NCI-H345 treated with DMSO at 0.1 percent for 48 hours (cell line): Measurements from ENCODE around the gene PPP4R3A.
"Not testable (repeated sequence)": the region's sequence is repeated elsewhere in the genome, so short reads cannot be mapped to it uniquely, and the experiment has no call there.

Experiments used
- DNase-seq: peaks from one replicate; lab custom pipeline; 2025; ENCODE audit not compliant: unreplicated experiment; lab: John Stamatoyannopoulos, UW

PPP4R3A gene

GRCh38 chr14:91506226-91506625 is 3.9 kb downstream of the PPP4R3A start:
- no peak for DNase-seq

DNA sequence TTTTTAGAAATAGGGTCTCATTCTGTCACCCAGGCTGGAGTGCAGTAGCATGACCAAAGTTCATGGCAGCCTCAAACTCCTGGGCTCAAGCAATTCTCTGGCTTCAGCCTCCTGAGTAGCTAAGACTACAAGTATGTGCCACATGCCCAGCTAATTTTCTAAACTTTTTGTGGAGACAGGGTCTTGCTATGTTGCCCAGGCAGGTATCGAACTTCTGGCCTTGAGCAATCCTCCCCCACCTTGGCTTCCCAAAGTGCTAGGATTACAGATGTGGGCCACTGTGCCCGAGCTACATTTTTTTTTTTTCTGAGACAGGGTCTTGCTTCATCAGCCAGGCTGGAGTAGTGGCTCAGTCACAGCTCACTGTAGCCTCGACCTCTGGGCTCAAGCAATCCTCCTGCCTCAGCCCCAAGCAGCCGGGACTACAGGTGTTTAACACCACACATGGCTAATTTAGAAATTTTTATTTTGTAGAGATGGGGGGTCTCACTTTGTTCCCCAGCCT is 7.1 kb downstream of the PPP4R3A start:
- no peak for DNase-seq

GRCh38 chr14:91501951-91502930 is 7.9 kb downstream of the PPP4R3A start:
- DNase-seq, result no peak

DNA sequence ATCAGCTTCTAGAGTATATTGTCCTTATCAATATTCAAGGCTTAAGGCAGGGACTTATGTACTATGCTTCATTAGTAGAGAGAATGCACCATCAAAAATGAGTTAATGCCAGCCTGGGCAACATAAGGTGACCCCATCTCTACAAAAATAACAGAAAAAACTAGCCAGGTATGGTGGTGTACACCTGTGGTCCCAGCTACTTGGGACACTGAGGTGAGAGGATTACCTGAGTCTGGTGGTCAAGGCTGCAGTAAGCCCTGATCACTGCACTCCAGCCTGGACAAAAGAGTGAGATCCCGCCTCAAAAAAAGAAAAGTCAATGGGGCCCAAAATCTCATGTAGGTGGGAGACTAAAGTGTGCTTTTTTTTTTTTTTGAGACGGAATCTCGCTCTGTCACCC is 8.8 kb downstream of the PPP4R3A start:
- no peak for DNase-seq

DNA sequence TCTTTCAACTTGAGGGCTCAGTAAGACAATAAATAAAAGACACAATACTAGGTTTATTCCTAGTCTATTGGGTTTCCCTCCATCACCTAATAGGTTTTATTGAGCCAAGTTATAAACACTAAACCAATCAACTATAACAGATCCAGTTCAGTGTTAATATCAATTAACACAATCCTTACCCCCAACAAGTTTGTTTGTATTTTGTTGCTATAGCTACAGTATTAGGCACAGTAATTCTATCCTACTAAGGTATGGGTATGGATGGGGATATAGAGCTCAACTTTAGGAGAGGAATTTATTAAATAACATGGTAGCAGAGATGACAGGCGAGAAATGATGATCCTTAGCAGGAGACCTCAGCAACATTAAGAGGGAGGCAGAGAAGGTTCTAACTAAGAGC is 13.3 kb downstream of the PPP4R3A start:
- no peak for DNase-seq

- DNase-seq, result not testable (repeated sequence)
Observed at GRCh38 chr14:91494392-91495065, 15.6 kb downstream of the PPP4R3A start.

DNA sequence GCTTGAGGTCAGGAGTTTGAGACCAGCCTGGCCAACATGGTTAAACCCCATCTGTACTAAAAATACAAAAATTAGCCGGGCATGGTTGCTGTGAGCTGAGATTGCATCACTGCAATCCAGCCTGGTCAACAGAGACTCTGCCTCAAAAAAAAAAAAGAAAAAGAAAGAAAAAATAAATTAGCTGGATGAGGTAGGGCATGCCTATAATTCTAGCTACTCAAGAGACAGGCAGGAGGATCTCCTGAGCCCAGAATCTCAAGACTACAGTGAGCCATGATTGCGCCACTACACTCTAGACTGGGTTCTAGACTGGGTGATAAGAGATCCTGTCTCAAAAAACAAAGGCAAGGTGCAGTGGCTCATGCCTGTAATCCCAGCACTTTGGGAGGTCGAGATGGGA is 16.9 kb downstream of the PPP4R3A start:
- DNase-seq, result no peak

GRCh38 chr14:91484744-91485143 is 25.4 kb downstream of the PPP4R3A start:
- DNase-seq, result no peak

DNA sequence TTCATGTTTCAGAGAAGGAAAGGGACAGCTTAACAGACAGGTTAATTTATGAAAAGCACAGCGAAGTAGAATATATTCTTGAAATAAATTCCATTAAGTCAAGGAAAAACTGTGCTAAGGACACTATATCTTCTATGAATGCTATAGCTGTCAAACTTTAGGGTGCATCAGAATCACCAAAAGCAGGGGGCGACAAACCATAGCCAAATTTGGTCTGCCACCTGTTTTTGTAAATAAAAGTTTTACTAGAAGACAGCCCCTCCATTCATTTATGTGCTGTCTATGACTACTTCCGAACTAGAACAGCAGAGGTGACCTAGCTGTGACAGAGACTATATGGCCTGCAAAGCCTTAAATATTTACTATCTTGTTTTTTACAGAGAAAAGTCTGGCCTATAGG is 25.9 kb downstream of the PPP4R3A start:
- DNase-seq, result no peak

DNA sequence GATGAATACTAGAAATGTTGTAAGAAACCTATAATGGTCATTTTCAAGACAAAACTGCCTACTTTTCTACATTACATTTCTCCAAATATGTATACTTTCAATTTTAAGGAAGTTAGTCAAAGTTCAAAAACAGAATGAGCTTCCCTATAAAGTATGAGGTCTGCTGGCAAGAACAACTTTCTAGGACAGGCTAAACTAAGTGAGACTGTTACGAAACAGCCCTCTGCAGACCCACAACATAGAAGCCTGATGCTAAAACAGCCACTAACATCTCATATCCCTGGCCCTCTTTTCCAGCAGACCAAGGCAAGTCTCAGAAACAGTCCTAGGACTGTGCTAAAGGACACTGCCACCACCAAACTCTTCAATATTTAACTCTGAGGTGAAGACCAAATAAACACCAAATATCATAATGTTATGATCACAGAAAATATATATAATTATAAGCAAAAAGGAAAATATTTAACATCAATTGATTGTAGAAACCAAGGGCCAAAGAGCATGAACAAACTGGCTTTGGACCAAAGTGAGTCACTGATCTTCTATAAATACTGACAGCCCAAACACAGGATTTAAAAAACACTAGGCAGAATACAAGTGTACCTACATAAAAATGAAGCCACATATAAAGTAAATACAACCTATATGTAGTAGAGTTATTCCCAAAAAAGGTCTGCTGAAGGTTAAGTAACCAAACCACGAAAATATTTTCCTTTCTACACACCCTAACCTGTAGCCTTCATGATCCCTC is 27.7 kb downstream of the PPP4R3A start:
- DNase-seq, result no peak

DNA sequence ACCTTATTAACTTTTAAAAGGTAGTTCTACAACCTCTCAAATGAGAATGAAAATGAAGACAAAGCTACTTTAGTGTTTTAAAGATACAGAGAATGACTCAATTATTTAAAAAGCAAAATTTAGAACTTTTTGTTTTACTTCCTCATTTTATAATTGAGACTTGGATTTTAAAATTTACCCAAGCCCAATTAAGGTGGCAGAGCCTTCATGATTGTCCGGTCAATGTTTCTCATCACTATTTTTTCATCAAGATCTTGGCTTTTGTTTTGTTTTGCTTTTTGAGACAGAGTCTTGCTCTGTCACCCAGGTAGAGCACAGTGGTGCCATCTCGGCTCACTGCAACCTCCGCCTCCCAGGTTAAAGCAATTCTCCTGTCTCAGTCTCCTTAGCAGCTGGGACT is 32.7 kb downstream of the PPP4R3A start:
- no peak for DNase-seq

DNA sequence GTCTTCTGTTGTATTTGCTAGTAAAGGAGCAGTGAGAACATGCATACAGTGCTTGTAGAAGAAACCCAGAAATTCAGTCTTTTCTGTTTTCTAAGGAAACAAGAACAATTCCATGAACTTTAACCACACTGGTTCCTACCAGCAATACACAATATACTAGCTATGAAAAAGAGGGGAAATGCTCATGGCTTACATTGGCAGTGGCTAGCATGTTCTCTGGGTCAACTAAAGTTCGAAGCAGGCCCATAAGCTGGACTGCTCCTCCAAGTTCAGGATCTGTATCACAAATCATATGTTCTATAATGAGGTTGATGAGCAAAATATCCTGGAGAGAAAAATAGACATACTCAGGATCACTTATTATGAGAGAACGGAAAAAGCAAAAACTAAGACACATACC is 37.1 kb downstream of the PPP4R3A start:
- DNase-seq, result no peak

GRCh38 chr14:91470216-91470615 is 39.9 kb downstream of the PPP4R3A start:
- no peak for DNase-seq

GRCh38 chr14:91466192-91466591 is 43.9 kb downstream of the PPP4R3A start:
- DNase-seq, result no peak

- DNase-seq, result no peak
Observed at GRCh38 chr14:91464615-91465205, 45.4 kb downstream of the PPP4R3A start.

DNA sequence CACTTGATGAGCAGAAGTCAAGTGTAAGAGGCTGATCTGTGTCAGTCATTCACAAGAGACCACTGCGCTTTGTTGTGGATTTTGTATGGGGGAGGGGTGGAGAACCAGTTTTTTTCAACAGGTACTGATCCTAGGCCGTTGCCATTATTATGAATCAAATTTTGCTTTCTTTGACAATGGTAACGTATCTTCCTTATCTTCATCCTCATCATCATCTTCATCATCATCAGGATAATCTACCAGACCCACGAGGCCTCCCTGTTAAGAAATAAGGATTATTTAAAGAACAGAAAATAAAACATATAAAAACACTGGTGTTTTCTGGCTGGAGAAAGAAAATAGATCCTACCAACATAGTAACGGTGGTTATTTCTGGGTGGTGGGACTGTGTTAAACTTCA is 51.5 kb downstream of the PPP4R3A start:
- no peak for DNase-seq

DNA sequence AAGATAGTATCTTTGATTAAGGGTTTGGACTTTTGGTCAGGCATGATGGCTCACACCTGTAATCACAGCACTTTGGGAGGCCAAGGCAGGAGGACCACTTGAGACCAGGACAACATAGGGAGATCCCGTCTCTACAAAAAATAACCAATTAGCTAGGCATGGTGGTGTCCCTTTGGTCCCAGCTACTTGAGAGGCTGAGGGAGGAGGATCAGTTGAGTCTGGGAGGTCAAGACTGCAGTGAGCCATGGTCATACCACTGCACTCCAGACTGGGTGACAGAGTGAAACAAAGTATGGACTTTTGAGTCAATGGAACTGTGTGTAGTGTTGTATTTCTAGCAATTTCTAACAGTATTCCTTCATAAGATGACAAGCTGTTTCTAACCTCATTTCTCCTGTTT is 53.8 kb downstream of the PPP4R3A start:
- DNase-seq, result no peak

- no peak for DNase-seq
Observed at GRCh38 chr14:91454580-91454979, 55.5 kb downstream of the PPP4R3A start.

GRCh38 chr14:91454155-91454554 is 56.0 kb downstream of the PPP4R3A start:
- no peak for DNase-seq

DNA sequence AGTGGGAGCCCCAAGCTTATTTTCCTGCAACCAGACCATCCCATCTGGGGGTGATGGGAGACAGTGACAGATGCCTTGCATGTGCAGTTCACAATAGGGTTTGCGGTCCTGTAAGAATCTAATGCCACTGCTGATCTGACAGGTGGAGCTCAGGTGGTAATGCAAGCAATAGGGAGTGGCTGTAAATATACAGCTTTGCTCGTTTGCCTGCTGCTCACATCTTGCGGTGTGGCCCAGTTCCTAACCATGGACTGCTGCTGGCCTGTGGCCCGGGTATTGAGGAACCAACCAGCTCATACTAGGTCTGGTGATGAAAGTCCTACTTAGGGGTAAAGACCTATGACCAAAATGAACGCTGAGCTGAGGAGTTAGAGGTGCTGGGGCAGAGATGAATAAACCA is 56.4 kb downstream of the PPP4R3A start:
- DNase-seq, result no peak
